Measurements from ENCODE around the gene WASF2. TPM values are rescaled to one million over a fixed set of nuclear protein-coding genes. Genes with fewer than 3 reads are reported as not detected.

Gene WASF2
- total RNA-seq, 1 experiment from 2014 or later: 104 TPM

GRCh38 chr1:27366113-27366410 lies 123.9 kb downstream of the WASF2 start:
- H3K9me3 Mint-ChIP-seq: no peaks in the 10 kb centered on the region
- peaks cover 28% of the 10 kb centered on the region for H3K27me3 Mint-ChIP-seq (ENCODE audit: low read depth)

GRCh38 chr1:27365372-27366112 lies 124.4 kb downstream of the WASF2 start:
- H3K36me3 Mint-ChIP-seq: no peaks in the 10 kb centered on the region
- H3K27me3 Mint-ChIP-seq (ENCODE audit: low read depth): peaks cover 33% of the 10 kb centered on the region
- CTCF ChIA-PET: interaction anchor here (0.6 to 8.7 kb wide), 41 partner anchors 11 to 688 kb away, joined by 3 to 258 read pairs (median 5); partner anchors contain the start of genes CD164L2, IFI6, SLC9A1 and SYTL1
- peak overlapping the region; percentile 97 for H3K27ac Mint-ChIP-seq
- DNase-seq (ENCODE audit: low spot score) (peak; percentile 86), ATAC-seq (peak; percentile 53)
- peaks cover 25% of the 10 kb centered on the region for H3K4me1 Mint-ChIP-seq
- peak overlapping the region; percentile 84 for H3K4me3 Mint-ChIP-seq
- POLR2A ChIA-PET: interaction anchor here (0.5 to 4.1 kb wide), 17 partner anchors 8 to 428 kb away, joined by 3 to 29 read pairs (median 4); partner anchors contain the start of genes CD164L2, SYTL1 and WASF2
- H3K9me3 Mint-ChIP-seq: no peaks in the 10 kb centered on the region
- TF ChIP-seq NFATC4 (CRISPR knock-in tag; IDR thresholded peaks at IDR 0.05) (no peak), PRRX2 (CRISPR knock-in tag; IDR thresholded peaks at IDR 0.05) (no peak), ZBTB43 (CRISPR knock-in tag; IDR thresholded peaks at IDR 0.05) (no peak), ZSCAN18 (CRISPR knock-in tag; IDR thresholded peaks at IDR 0.05) (no peak), IRF1 (CRISPR knock-in tag; IDR thresholded peaks at IDR 0.05) (no peak), AFF4 (CRISPR knock-in tag; IDR thresholded peaks at IDR 0.05; ENCODE audit: borderline replicate concordance) (no peak), E2F4 (CRISPR knock-in tag; IDR thresholded peaks at IDR 0.05; ENCODE audit: borderline replicate concordance, low read depth) (no peak), ZNF232 (CRISPR knock-in tag; IDR thresholded peaks at IDR 0.05) (no peak), PREB (CRISPR knock-in tag; IDR thresholded peaks at IDR 0.05; ENCODE audit: borderline replicate concordance) (no peak), ELF4 (CRISPR knock-in tag; IDR thresholded peaks at IDR 0.05; ENCODE audit: low read depth) (no peak), FOXP4 (CRISPR knock-in tag; IDR thresholded peaks at IDR 0.05) (no peak), SP1 (CRISPR knock-in tag; conservative IDR thresholded peaks at IDR 0.05) (0 out of 2 replicates have a peak, but pooled peaks have one; percentile 28), NFE2L1 (CRISPR knock-in tag; IDR thresholded peaks at IDR 0.05) (0 out of 2 replicates have a peak, but pooled peaks have one; percentile 10)

More at GRCh38 chr1:27366113-27366410, 123.9 kb downstream of the WASF2 start:
- ATAC-seq (peak; percentile 56), DNase-seq (ENCODE audit: low spot score) (peak; percentile 91)
- TF ChIP-seq SMAD3 (CRISPR knock-in tag; IDR thresholded peaks at IDR 0.05; ENCODE audit: borderline replicate concordance) (no peak), NR1H2 (CRISPR knock-in tag; IDR thresholded peaks at IDR 0.05) (no peak), FOXP4 (CRISPR knock-in tag; IDR thresholded peaks at IDR 0.05) (peak; percentile 61; the same call in 1 of the 2 replicates), FOXP1 (CRISPR knock-in tag; IDR thresholded peaks at IDR 0.05; ENCODE audit: borderline replicate concordance) (0 out of 2 replicates have a peak, but pooled peaks have one; percentile 13), ZBTB21 (CRISPR knock-in tag; IDR thresholded peaks at IDR 0.05; ENCODE audit: borderline replicate concordance) (no peak)
- H3K4me3 Mint-ChIP-seq: peak overlapping the region; percentile 84
- H3K27ac Mint-ChIP-seq: peak overlapping the region; percentile 97; the same call in 1 of the 2 replicates
- H3K36me3 Mint-ChIP-seq: no peaks in the 10 kb centered on the region
- CTCF ChIA-PET: interaction anchor here (0.6 to 8.7 kb wide), 42 partner anchors 11 to 689 kb away, joined by 3 to 258 read pairs (median 4); partner anchors contain the start of genes CD164L2, SLC9A1, SYTL1 and TMEM222
- POLR2A ChIA-PET: interaction anchor here (0.5 to 4.1 kb wide), 17 partner anchors 9 to 429 kb away, joined by 3 to 29 read pairs (median 4); partner anchors contain the start of genes CD164L2, SYTL1 and WASF2
- peaks cover 25% of the 10 kb centered on the region for H3K4me1 Mint-ChIP-seq

All from WTC11 (cell line).